GM23338 (cell line): Measurements from ENCODE around the gene PLA2G12A. TPM values are rescaled to one million over a fixed set of nuclear protein-coding genes. Genes with fewer than 3 reads are reported as not detected.

ENCODE experiments used
- ATAC-seq: fragments of 200-7000 bp; cut with Tn5 transposase; 3 replicates; pipeline ENCODE4 v1.9.1; 2020
- DNase-seq: peaks from one replicate; pipeline ENCODE4 v3.0.0-alpha.2; 2015; ENCODE audit warnings: low spot score
- H2AFZ ChIP-seq: fragments of 200-600 bp; sonication (generic); 2 replicates; pipeline ENCODE4 v1.8.0; 2016; ENCODE audit warnings: antibody characterized with exemption, mild to moderate bottlenecking, moderate library complexity
- H3F3A ChIP-seq: fragments of 200-600 bp; sonication (generic); replicated peaks from 2 replicates; pipeline ENCODE4 v1.8.0; 2017; ENCODE audit warnings: antibody characterized with exemption, mixed run types, low read depth
- H3K27ac ChIP-seq: fragments of 200-600 bp; sonication (generic); 2 replicates; pipeline ENCODE4 v1.6.1; 2016; ENCODE audit warnings: low read depth
- H3K27me3 ChIP-seq: fragments of 200-600 bp; sonication (generic); 2 replicates; pipeline ENCODE4 v1.8.0; 2016; ENCODE audit warnings: mild to moderate bottlenecking, mixed run types, moderate library complexity; ENCODE audit not compliant: insufficient read depth
- H3K36me3 ChIP-seq: fragments of 200-600 bp; sonication (generic); 2 replicates; pipeline ENCODE4 v1.8.0; 2016; ENCODE audit warnings: mild to moderate bottlenecking; ENCODE audit not compliant: insufficient read depth
- H3K4me1 ChIP-seq: fragments of 200-600 bp; sonication (generic); 2 replicates; pipeline ENCODE4 v1.8.0; 2016; ENCODE audit warnings: mild to moderate bottlenecking, moderate library complexity; ENCODE audit not compliant: insufficient read depth
- H3K4me2 ChIP-seq: fragments of 200-600 bp; sonication (generic); 2 replicates; pipeline ENCODE4 v1.7.1; 2017; ENCODE audit warnings: mixed run types
- H3K4me3 ChIP-seq: fragments of 200-600 bp; sonication (generic); 2 replicates; pipeline ENCODE4 v1.6.1; 2016; ENCODE audit warnings: mixed run types
- H3K79me2 ChIP-seq: fragments of 200-600 bp; sonication (generic); replicated peaks from 2 replicates; pipeline ENCODE4 v1.8.0; 2017; ENCODE audit warnings: mild to moderate bottlenecking; ENCODE audit not compliant: insufficient read depth
- H3K9me2 ChIP-seq: fragments of 200-600 bp; sonication (generic); 2 replicates; pipeline ENCODE4 v1.8.0; 2017; ENCODE audit not compliant: insufficient read depth
- H4K20me1 ChIP-seq: fragments of 200-600 bp; sonication (generic); replicated peaks from 2 replicates; pipeline ENCODE4 v1.8.0; 2017; ENCODE audit warnings: mild to moderate bottlenecking; ENCODE audit not compliant: insufficient read depth
- H3K27ac Mint-ChIP-seq: 2 replicates; pipeline ENCODE4 v1.8.0; 2020; ENCODE audit warnings: inconsistent platforms, mild to moderate bottlenecking, moderate library complexity, mixed read lengths
- H3K27me3 Mint-ChIP-seq: 3 replicates; pipeline ENCODE4 v1.8.0; 2022; ENCODE audit warnings: low read depth, mild to moderate bottlenecking, moderate library complexity, mixed read lengths, inconsistent platforms; ENCODE audit not compliant: insufficient read depth, poor library complexity
- H3K36me3 Mint-ChIP-seq: 3 replicates; pipeline ENCODE4 v1.8.0; 2021; ENCODE audit warnings: low read depth, mild to moderate bottlenecking, inconsistent platforms, moderate library complexity, mixed read lengths
- H3K4me1 Mint-ChIP-seq: 3 replicates; pipeline ENCODE4 v1.8.0; 2020; ENCODE audit warnings: mild to moderate bottlenecking, inconsistent platforms, mixed read lengths
- H3K4me3 Mint-ChIP-seq: 3 replicates; pipeline ENCODE4 v1.8.0; 2021; ENCODE audit warnings: moderate library complexity, mild to moderate bottlenecking, inconsistent platforms, mixed read lengths
- H3K9me3 Mint-ChIP-seq: 3 replicates; pipeline ENCODE4 v1.8.0; 2020; ENCODE audit warnings: moderate library complexity, mild to moderate bottlenecking, inconsistent platforms, mixed read lengths
- CREB1 ChIP-seq: fragments of 250-450 bp; sonication (Bioruptor Pico); IDR thresholded peaks from 2 replicates; pipeline ENCODE4 v1.5.0; 2020; ENCODE audit warnings: low read depth, mild to moderate bottlenecking, moderate library complexity
- CTCF ChIP-seq, 2 experiments: fragments of 200-600 bp in 1 of 2; sonication (generic) in 1 of 2; conservative IDR thresholded peaks; 2 replicates each; pipeline versions ENCODE4 v1.5.1 to v1.6.1; 2016 to 2017; ENCODE audit warnings: antibody characterized with exemption in 2 of 2, low read depth in 2 of 2, mild to moderate bottlenecking in 2 of 2, moderate library complexity in 1 of 2
- ETS1 ChIP-seq: IDR thresholded peaks from 2 replicates; pipeline ENCODE4 v1.6.1; 2016; ENCODE audit warnings: antibody characterized with exemption
- EZH2 ChIP-seq: fragments of 200-600 bp; sonication (generic); IDR thresholded peaks from one replicate; pipeline ENCODE4 v1.8.0; 2017; ENCODE audit warnings: antibody characterized with exemption, mild to moderate bottlenecking, low read depth; ENCODE audit not compliant: unreplicated experiment
- EZH2phosphoT487 ChIP-seq: fragments of 200-600 bp; sonication (generic); IDR thresholded peaks from one replicate; pipeline ENCODE4 v1.8.1; 2018; ENCODE audit warnings: antibody characterized with exemption; ENCODE audit not compliant: unreplicated experiment
- JUNB ChIP-seq: IDR thresholded peaks from one replicate; pipeline ENCODE4 v1.6.1; 2016; ENCODE audit warnings: antibody characterized with exemption; ENCODE audit not compliant: unreplicated experiment
- NANOG ChIP-seq: IDR thresholded peaks from 2 replicates; pipeline ENCODE4 v1.6.1; 2016; ENCODE audit warnings: antibody characterized with exemption, borderline replicate concordance
- POLR2AphosphoS5 ChIP-seq: IDR thresholded peaks from 2 replicates; pipeline ENCODE4 v1.6.1; 2016; ENCODE audit warnings: antibody characterized with exemption, low read depth
- STAT1 ChIP-seq: IDR thresholded peaks from one replicate; pipeline ENCODE4 v1.6.1; 2016; ENCODE audit warnings: antibody characterized with exemption; ENCODE audit not compliant: unreplicated experiment
- ZNF114 ChIP-seq: fragments of 250-450 bp; sonication (Bioruptor Pico); IDR thresholded peaks from 2 replicates; pipeline ENCODE4 v1.5.0; 2020; ENCODE audit warnings: mild to moderate bottlenecking, moderate library complexity
- ZNF331 ChIP-seq: fragments of 250-450 bp; sonication (Bioruptor Pico); IDR thresholded peaks from 2 replicates; pipeline ENCODE4 v1.5.0; 2020; ENCODE audit warnings: low read depth, mild to moderate bottlenecking, moderate library complexity
- polyA plus RNA-seq: library from polyadenylated mRNA; unstranded; fragments of >200 nt; fragmentation: Nextera tagmentation; extraction: Ambion mirVana; gene quantifications from 2 replicates; pipeline ENCODE4 v1.2.1, GENCODE V29; 2016
- total RNA-seq: library from RNA; depleted of rRNA; stranded (reverse); fragments of >200 nt; shearing (Covaris generic); gene quantifications from 2 replicates; pipeline ENCODE4 v1.2.3, GENCODE V29; 2014
- TF ChIP-seq, protein P1 (sequence below): fragments of 250-450 bp; sonication (Bioruptor Pico); IDR thresholded peaks from 2 replicates; pipeline ENCODE4 v1.5.0; 2020; ENCODE audit warnings: mild to moderate bottlenecking, moderate library complexity
- TF ChIP-seq, protein P2 (sequence below): IDR thresholded peaks from one replicate; pipeline ENCODE4 v1.6.1; 2018; ENCODE audit warnings: antibody characterized with exemption; ENCODE audit not compliant: unreplicated experiment

PLA2G12A gene
- total and polyA plus RNA-seq, 2 experiments from 2014 or later: 30.8 to 70.7 TPM

DNA sequence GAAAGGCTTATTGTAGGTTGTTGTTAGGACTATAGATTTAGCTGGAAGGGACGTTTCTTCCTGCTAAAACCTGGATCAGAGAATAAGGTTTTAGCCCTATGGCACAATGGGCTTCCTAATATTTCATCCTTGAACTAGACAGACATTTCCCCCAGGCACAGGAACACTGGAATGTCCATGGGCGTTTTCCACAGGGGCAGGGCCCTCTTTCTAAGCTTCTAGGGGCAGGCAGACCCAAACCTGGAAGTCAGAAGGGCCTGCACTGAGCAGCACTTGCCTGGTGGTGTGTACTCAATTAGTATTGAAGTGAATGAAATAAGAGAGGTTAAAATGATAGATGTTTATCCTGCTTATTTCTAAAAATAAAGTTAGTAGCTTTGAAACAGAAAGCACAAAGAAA lies 67.8 kb downstream of the PLA2G12A start:
- Histone ChIP-seq H3K4me2 (no peak overlapping the region), H2AFZ (no peak overlapping the region), H3K27ac (no peak overlapping the region), H3K79me2 (no peaks in the 10 kb centered on the region), H3K9me2 (no peaks in the 10 kb centered on the region), H3K4me1 (peaks cover 25% of the 10 kb centered on the region), H4K20me1 (no peaks in the 10 kb centered on the region), H3K36me3 (no peaks in the 10 kb centered on the region), H3F3A (no peaks in the 10 kb centered on the region), H3K4me3 (no peak overlapping the region), H3K27me3 (no peaks in the 10 kb centered on the region)
- ATAC-seq: peak; percentile 44
- DNase-seq: no peak
- no peak overlapping the region for H3K27ac Mint-ChIP-seq
- H3K4me1 Mint-ChIP-seq: peaks cover 22% of the 10 kb centered on the region; the same call in 2 of the 3 replicates
- no peaks in the 10 kb centered on the region for H3K27me3 Mint-ChIP-seq
- H3K9me3 Mint-ChIP-seq: no peaks in the 10 kb centered on the region
- no peak overlapping the region for H3K4me3 Mint-ChIP-seq
- TF ChIP-seq, protein P1, sequence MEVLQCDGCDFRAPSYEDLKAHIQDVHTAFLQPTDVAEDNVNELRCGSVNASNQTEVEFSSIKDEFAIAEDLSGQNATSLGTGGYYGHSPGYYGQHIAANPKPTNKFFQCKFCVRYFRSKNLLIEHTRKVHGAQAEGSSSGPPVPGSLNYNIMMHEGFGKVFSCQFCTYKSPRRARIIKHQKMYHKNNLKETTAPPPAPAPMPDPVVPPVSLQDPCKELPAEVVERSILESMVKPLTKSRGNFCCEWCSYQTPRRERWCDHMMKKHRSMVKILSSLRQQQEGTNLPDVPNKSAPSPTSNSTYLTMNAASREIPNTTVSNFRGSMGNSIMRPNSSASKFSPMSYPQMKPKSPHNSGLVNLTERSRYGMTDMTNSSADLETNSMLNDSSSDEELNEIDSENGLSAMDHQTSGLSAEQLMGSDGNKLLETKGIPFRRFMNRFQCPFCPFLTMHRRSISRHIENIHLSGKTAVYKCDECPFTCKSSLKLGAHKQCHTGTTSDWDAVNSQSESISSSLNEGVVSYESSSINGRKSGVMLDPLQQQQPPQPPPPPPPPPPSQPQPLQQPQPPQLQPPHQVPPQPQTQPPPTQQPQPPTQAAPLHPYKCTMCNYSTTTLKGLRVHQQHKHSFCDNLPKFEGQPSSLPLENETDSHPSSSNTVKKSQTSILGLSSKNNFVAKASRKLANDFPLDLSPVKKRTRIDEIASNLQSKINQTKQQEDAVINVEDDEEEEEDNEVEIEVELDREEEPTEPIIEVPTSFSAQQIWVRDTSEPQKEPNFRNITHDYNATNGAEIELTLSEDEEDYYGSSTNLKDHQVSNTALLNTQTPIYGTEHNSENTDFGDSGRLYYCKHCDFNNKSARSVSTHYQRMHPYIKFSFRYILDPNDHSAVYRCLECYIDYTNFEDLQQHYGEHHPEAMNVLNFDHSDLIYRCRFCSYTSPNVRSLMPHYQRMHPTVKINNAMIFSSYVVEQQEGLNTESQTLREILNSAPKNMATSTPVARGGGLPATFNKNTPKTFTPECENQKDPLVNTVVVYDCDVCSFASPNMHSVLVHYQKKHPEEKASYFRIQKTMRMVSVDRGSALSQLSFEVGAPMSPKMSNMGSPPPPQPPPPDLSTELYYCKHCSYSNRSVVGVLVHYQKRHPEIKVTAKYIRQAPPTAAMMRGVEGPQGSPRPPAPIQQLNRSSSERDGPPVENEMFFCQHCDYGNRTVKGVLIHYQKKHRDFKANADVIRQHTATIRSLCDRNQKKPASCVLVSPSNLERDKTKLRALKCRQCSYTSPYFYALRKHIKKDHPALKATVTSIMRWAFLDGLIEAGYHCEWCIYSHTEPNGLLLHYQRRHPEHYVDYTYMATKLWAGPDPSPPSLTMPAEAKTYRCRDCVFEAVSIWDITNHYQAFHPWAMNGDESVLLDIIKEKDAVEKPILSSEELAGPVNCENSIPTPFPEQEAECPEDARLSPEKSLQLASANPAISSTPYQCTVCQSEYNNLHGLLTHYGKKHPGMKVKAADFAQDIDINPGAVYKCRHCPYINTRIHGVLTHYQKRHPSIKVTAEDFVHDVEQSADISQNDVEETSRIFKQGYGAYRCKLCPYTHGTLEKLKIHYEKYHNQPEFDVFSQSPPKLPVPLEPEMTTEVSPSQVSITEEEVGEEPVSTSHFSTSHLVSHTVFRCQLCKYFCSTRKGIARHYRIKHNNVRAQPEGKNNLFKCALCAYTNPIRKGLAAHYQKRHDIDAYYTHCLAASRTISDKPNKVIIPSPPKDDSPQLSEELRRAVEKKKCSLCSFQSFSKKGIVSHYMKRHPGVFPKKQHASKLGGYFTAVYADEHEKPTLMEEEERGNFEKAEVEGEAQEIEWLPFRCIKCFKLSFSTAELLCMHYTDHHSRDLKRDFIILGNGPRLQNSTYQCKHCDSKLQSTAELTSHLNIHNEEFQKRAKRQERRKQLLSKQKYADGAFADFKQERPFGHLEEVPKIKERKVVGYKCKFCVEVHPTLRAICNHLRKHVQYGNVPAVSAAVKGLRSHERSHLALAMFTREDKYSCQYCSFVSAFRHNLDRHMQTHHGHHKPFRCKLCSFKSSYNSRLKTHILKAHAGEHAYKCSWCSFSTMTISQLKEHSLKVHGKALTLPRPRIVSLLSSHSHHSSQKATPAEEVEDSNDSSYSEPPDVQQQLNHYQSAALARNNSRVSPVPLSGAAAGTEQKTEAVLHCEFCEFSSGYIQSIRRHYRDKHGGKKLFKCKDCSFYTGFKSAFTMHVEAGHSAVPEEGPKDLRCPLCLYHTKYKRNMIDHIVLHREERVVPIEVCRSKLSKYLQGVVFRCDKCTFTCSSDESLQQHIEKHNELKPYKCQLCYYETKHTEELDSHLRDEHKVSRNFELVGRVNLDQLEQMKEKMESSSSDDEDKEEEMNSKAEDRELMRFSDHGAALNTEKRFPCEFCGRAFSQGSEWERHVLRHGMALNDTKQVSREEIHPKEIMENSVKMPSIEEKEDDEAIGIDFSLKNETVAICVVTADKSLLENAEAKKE: no peak
- TF ChIP-seq JUNB (no peak), CTCF (conservative IDR thresholded peaks at IDR 0.05; ENCODE audit: low read depth in 2 of 2) (no peak), NANOG (no peak), CREB1 (CRISPR knock-in tag) (no peak), STAT1 (no peak), POLR2AphosphoS5 (no peak), ETS1 (no peak), ZNF331 (CRISPR knock-in tag) (no peak), ZNF114 (CRISPR knock-in tag) (no peak), EZH2 (no peak), EZH2phosphoT487 (no peak)
- TF ChIP-seq, protein P2, sequence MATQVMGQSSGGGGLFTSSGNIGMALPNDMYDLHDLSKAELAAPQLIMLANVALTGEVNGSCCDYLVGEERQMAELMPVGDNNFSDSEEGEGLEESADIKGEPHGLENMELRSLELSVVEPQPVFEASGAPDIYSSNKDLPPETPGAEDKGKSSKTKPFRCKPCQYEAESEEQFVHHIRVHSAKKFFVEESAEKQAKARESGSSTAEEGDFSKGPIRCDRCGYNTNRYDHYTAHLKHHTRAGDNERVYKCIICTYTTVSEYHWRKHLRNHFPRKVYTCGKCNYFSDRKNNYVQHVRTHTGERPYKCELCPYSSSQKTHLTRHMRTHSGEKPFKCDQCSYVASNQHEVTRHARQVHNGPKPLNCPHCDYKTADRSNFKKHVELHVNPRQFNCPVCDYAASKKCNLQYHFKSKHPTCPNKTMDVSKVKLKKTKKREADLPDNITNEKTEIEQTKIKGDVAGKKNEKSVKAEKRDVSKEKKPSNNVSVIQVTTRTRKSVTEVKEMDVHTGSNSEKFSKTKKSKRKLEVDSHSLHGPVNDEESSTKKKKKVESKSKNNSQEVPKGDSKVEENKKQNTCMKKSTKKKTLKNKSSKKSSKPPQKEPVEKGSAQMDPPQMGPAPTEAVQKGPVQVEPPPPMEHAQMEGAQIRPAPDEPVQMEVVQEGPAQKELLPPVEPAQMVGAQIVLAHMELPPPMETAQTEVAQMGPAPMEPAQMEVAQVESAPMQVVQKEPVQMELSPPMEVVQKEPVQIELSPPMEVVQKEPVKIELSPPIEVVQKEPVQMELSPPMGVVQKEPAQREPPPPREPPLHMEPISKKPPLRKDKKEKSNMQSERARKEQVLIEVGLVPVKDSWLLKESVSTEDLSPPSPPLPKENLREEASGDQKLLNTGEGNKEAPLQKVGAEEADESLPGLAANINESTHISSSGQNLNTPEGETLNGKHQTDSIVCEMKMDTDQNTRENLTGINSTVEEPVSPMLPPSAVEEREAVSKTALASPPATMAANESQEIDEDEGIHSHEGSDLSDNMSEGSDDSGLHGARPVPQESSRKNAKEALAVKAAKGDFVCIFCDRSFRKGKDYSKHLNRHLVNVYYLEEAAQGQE: no peak
- H3K36me3 Mint-ChIP-seq: no peaks in the 10 kb centered on the region
